Ishikawa (cell line): ENCODE measurements around the gene RASA4B.

ENCODE experiments used
- EGR1 ChIP-seq: IDR thresholded peaks from 2 replicates; pipeline ENCODE4 v1.6.1; 2012
- RAD21 ChIP-seq: IDR thresholded peaks from 2 replicates; pipeline ENCODE4 v1.6.1; 2012; ENCODE audit warnings: low read depth
- REST ChIP-seq: IDR thresholded peaks from 2 replicates; pipeline ENCODE4 v1.6.1; 2012; ENCODE audit warnings: low read depth, mild to moderate bottlenecking
- USF1 ChIP-seq: IDR thresholded peaks from 2 replicates; pipeline ENCODE4 v1.6.1; 2012
- ZBTB7A ChIP-seq: IDR thresholded peaks from 2 replicates; pipeline ENCODE4 v1.6.1; 2012; ENCODE audit warnings: low read depth

Gene RASA4B

GRCh38 chr7:102433219-102434038 lies 84.1 kb downstream of the RASA4B start, which contains the start of gene ORAI2:
Gene ORAI2, plus strand, starts transcription at chr7:102433575. Its CDS starts 5,382 bp downstream, at chr7:102438957.
- TF ChIP-seq USF1 (peak; percentile 94), RAD21 (no peak), EGR1 (peak; percentile 66), REST (no peak), ZBTB7A (peak; percentile 95)
